HEK293 (cell line): Measurements from ENCODE around the gene IL4I1.

ENCODE experiments used
- CTCF ChIA-PET: fragments of 350-600 bp; formaldehyde crosslinking; extraction: SDS; loops from one replicate; lab custom pipeline; 2021; ENCODE audit warnings: antibody characterized with exemption; lab: Yijun Ruan, JAX
- POLR2A ChIA-PET: fragments of 300-600 bp; formaldehyde crosslinking; extraction: SDS; loops from one replicate; lab custom pipeline; 2020; ENCODE audit warnings: antibody characterized with exemption, inconsistent platforms; lab: Yijun Ruan, JAX
- H3K27ac ChIP-seq: fragments of 200-500 bp; sonication (Bioruptor generic); 2 replicates; pipeline ENCODE4 v1.5.1; 2014; ENCODE audit warnings: low read depth, low read length, control low read depth, inconsistent platforms; ENCODE audit errors: extremely low read depth
- H3K36me3 ChIP-seq, 2 experiments: fragments of 200-500 bp in 1 of 2; sonication (Bioruptor generic) in 1 of 2; 1 replicate in 1 of 2; 2 replicates in 1 of 2; pipeline ENCODE4 v1.5.1; 2014 to 2017; ENCODE audit warnings: inconsistent platforms in 2 of 2, low read length in 2 of 2; ENCODE audit not compliant: control insufficient read depth in 2 of 2, insufficient read depth in 1 of 2
- H3K4me1 ChIP-seq: fragments of 200-500 bp; sonication (Bioruptor generic); 2 replicates; pipeline ENCODE4 v1.5.1; 2014; ENCODE audit warnings: mild to moderate bottlenecking, low read length, inconsistent platforms; ENCODE audit not compliant: control insufficient read depth, insufficient read depth
- H3K4me3 ChIP-seq: 2 replicates; pipeline ENCODE4 v1.5.1; 2011; ENCODE audit warnings: low read depth, mild to moderate bottlenecking, control low read depth, low read length, moderate library complexity
- H3K9me3 ChIP-seq: fragments of 200-500 bp; sonication (Bioruptor generic); 2 replicates; pipeline ENCODE4 v1.5.1; 2014; ENCODE audit warnings: low read depth, low read length, inconsistent platforms; ENCODE audit not compliant: control insufficient read depth, insufficient read depth
- EGR2 ChIP-seq: fragments of 450-650 bp; formaldehyde crosslinking; IDR thresholded peaks from 2 replicates; pipeline ENCODE4 v1.5.1; 2016; ENCODE audit warnings: low read depth, missing biosample characterization, missing genetic modification characterization
- HOXC10 ChIP-seq: sonication (generic); formaldehyde crosslinking; IDR thresholded peaks from 2 replicates; pipeline ENCODE4 v1.8.1; 2023; ENCODE audit warnings: mild to moderate bottlenecking, missing genetic modification reagents
- IKZF3 ChIP-seq: fragments of 450-650 bp; IDR thresholded peaks from 2 replicates; pipeline ENCODE4 v1.5.0; 2018; ENCODE audit warnings: missing biosample characterization, mild to moderate bottlenecking, missing genetic modification characterization, moderate library complexity
- SALL2 ChIP-seq: fragments of 450-650 bp; formaldehyde crosslinking; IDR thresholded peaks from 2 replicates; pipeline ENCODE4 v1.5.0; 2017; ENCODE audit warnings: missing biosample characterization, mild to moderate bottlenecking, missing genetic modification characterization, borderline replicate concordance
- SP2 ChIP-seq: fragments of 450-650 bp; formaldehyde crosslinking; IDR thresholded peaks from 2 replicates; pipeline ENCODE4 v1.5.1; 2016; ENCODE audit warnings: missing biosample characterization, missing genetic modification characterization
- YY2 ChIP-seq: fragments of 450-650 bp; formaldehyde crosslinking; IDR thresholded peaks from 2 replicates; pipeline ENCODE4 v1.5.1; 2016; ENCODE audit warnings: missing biosample characterization, missing genetic modification characterization
- ZNF169 ChIP-seq: fragments of 450-650 bp; formaldehyde crosslinking; IDR thresholded peaks from 2 replicates; pipeline ENCODE4 v1.5.1; 2016; ENCODE audit warnings: missing biosample characterization, missing genetic modification characterization
- ZNF521 ChIP-seq: fragments of 450-650 bp; formaldehyde crosslinking; IDR thresholded peaks from 2 replicates; pipeline ENCODE4 v1.5.1; 2017; ENCODE audit warnings: missing biosample characterization, mild to moderate bottlenecking, missing genetic modification characterization
- ZNF530 ChIP-seq: fragments of 450-650 bp; formaldehyde crosslinking; IDR thresholded peaks from 2 replicates; pipeline ENCODE4 v1.5.1; 2016; ENCODE audit warnings: low read depth, missing biosample characterization, missing genetic modification characterization
- ZNF571 ChIP-seq: fragments of 450-650 bp; formaldehyde crosslinking; IDR thresholded peaks from 2 replicates; pipeline ENCODE4 v1.5.0; 2017; ENCODE audit warnings: missing biosample characterization, missing genetic modification characterization
- ZNF670 ChIP-seq: fragments of 450-650 bp; formaldehyde crosslinking; IDR thresholded peaks from 2 replicates; pipeline ENCODE4 v1.5.1; 2016; ENCODE audit warnings: missing biosample characterization, missing genetic modification characterization, low read depth
- ZNF785 ChIP-seq: fragments of 450-650 bp; formaldehyde crosslinking; IDR thresholded peaks from 2 replicates; pipeline ENCODE4 v1.5.1; 2016; ENCODE audit warnings: missing biosample characterization, missing genetic modification characterization
- ZNF791 ChIP-seq: fragments of 450-650 bp; formaldehyde crosslinking; IDR thresholded peaks from 2 replicates; pipeline ENCODE4 v1.5.1; 2016; ENCODE audit warnings: missing biosample characterization, missing genetic modification characterization
- ZSCAN23 ChIP-seq: fragments of 450-650 bp; formaldehyde crosslinking; IDR thresholded peaks from 2 replicates; pipeline ENCODE4 v1.5.1; 2016; ENCODE audit warnings: missing biosample characterization, missing genetic modification characterization
- TF ChIP-seq, protein P1 (sequence below): IDR thresholded peaks from 2 replicates; pipeline ENCODE4 v1.6.1; 2011; ENCODE audit warnings: mild to moderate bottlenecking, low read depth, low read length, borderline replicate concordance
- TF ChIP-seq, protein P2 (sequence below): fragments of 450-650 bp; formaldehyde crosslinking; IDR thresholded peaks from 2 replicates; pipeline ENCODE4 v1.5.1; 2017; ENCODE audit warnings: missing biosample characterization, missing genetic modification characterization
- TF ChIP-seq, protein P3 (sequence below): fragments of 450-650 bp; formaldehyde crosslinking; IDR thresholded peaks from 2 replicates; pipeline ENCODE4 v1.5.1; 2017; ENCODE audit warnings: missing biosample characterization, missing genetic modification characterization
- TF ChIP-seq, protein P4 (sequence below): fragments of 450-650 bp; formaldehyde crosslinking; IDR thresholded peaks from 2 replicates; pipeline ENCODE4 v1.5.1; 2016; ENCODE audit warnings: missing biosample characterization, missing genetic modification characterization
- TF ChIP-seq, protein P5 (sequence below): fragments of 450-650 bp; formaldehyde crosslinking; IDR thresholded peaks from 2 replicates; pipeline ENCODE4 v1.5.1; 2016; ENCODE audit warnings: missing biosample characterization, missing genetic modification characterization

Gene IL4I1

GRCh38 chr19:49881672-49882394 is 14.9 kb downstream of the IL4I1 start:
- Histone ChIP-seq H3K9me3 (no peaks in the 10 kb centered on the region), H3K36me3 (peaks cover 13 to 62% of the 10 kb centered on the region in 2 experiments; a peak in 2 of 3 replicates), H3K27ac (no peak overlapping the region), H3K4me1 (peaks cover 4% of the 10 kb centered on the region), H3K4me3 (no peak overlapping the region)
- POLR2A ChIA-PET: interaction anchor here (0.9 to 1.5 kb wide), 3 partner anchors 8 to 48 kb away, joined by 3 to 12 read pairs (median 6); partner anchors contain the start of gene NUP62
- CTCF ChIA-PET: interaction anchor here (0.7 to 0.8 kb wide), 2 partner anchors 9 to 11 kb away, joined by 3 read pairs; no protein-coding TSS in a partner anchor
- TF ChIP-seq YY2 (tag by site-specific recombination) (no peak), ZNF791 (tag by site-specific recombination) (no peak), IKZF3 (tag by site-specific recombination) (no peak), EGR2 (tag by site-specific recombination) (peak; percentile 25; the same call in 1 of the 2 replicates), SP2 (tag by site-specific recombination) (peak; percentile 45; the same call in 1 of the 2 replicates), ZNF571 (tag by site-specific recombination) (no peak)

GRCh38 chr19:49881186-49881585 is 15.5 kb downstream of the IL4I1 start:
- H3K9me3 ChIP-seq: no peaks in the 10 kb centered on the region
- H3K4me3 ChIP-seq: no peak overlapping the region
- peaks cover 4% of the 10 kb centered on the region for H3K4me1 ChIP-seq
- ChIA-PET CTCF (interaction anchor here (0.6 to 0.8 kb wide), 2 partner anchors 10 to 379 kb away, joined by 3 to 4 read pairs; no protein-coding TSS in a partner anchor), POLR2A (interaction anchor here (0.9 to 1.5 kb wide), 5 partner anchors 9 to 49 kb away, joined by 3 to 12 read pairs (median 4); partner anchors contain the start of gene NUP62)
- peaks cover 13 to 62% of the 10 kb centered on the region in 2 experiments; a peak in 2 of 3 replicates for H3K36me3 ChIP-seq
- H3K27ac ChIP-seq: no peak overlapping the region
- TF ChIP-seq, protein P1, sequence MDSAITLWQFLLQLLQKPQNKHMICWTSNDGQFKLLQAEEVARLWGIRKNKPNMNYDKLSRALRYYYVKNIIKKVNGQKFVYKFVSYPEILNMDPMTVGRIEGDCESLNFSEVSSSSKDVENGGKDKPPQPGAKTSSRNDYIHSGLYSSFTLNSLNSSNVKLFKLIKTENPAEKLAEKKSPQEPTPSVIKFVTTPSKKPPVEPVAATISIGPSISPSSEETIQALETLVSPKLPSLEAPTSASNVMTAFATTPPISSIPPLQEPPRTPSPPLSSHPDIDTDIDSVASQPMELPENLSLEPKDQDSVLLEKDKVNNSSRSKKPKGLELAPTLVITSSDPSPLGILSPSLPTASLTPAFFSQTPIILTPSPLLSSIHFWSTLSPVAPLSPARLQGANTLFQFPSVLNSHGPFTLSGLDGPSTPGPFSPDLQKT: no peak
- TF ChIP-seq, protein P2, sequence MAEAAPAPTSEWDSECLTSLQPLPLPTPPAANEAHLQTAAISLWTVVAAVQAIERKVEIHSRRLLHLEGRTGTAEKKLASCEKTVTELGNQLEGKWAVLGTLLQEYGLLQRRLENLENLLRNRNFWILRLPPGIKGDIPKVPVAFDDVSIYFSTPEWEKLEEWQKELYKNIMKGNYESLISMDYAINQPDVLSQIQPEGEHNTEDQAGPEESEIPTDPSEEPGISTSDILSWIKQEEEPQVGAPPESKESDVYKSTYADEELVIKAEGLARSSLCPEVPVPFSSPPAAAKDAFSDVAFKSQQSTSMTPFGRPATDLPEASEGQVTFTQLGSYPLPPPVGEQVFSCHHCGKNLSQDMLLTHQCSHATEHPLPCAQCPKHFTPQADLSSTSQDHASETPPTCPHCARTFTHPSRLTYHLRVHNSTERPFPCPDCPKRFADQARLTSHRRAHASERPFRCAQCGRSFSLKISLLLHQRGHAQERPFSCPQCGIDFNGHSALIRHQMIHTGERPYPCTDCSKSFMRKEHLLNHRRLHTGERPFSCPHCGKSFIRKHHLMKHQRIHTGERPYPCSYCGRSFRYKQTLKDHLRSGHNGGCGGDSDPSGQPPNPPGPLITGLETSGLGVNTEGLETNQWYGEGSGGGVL (tag by site-specific recombination): no peak
- no peak for TF ChIP-seq ZNF169
- TF ChIP-seq, protein P3, sequence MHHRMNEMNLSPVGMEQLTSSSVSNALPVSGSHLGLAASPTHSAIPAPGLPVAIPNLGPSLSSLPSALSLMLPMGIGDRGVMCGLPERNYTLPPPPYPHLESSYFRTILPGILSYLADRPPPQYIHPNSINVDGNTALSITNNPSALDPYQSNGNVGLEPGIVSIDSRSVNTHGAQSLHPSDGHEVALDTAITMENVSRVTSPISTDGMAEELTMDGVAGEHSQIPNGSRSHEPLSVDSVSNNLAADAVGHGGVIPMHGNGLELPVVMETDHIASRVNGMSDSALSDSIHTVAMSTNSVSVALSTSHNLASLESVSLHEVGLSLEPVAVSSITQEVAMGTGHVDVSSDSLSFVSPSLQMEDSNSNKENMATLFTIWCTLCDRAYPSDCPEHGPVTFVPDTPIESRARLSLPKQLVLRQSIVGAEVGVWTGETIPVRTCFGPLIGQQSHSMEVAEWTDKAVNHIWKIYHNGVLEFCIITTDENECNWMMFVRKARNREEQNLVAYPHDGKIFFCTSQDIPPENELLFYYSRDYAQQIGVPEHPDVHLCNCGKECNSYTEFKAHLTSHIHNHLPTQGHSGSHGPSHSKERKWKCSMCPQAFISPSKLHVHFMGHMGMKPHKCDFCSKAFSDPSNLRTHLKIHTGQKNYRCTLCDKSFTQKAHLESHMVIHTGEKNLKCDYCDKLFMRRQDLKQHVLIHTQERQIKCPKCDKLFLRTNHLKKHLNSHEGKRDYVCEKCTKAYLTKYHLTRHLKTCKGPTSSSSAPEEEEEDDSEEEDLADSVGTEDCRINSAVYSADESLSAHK (tag by site-specific recombination): no peak
- TF ChIP-seq ZSCAN23 (tag by site-specific recombination): no peak
- TF ChIP-seq, protein P4, sequence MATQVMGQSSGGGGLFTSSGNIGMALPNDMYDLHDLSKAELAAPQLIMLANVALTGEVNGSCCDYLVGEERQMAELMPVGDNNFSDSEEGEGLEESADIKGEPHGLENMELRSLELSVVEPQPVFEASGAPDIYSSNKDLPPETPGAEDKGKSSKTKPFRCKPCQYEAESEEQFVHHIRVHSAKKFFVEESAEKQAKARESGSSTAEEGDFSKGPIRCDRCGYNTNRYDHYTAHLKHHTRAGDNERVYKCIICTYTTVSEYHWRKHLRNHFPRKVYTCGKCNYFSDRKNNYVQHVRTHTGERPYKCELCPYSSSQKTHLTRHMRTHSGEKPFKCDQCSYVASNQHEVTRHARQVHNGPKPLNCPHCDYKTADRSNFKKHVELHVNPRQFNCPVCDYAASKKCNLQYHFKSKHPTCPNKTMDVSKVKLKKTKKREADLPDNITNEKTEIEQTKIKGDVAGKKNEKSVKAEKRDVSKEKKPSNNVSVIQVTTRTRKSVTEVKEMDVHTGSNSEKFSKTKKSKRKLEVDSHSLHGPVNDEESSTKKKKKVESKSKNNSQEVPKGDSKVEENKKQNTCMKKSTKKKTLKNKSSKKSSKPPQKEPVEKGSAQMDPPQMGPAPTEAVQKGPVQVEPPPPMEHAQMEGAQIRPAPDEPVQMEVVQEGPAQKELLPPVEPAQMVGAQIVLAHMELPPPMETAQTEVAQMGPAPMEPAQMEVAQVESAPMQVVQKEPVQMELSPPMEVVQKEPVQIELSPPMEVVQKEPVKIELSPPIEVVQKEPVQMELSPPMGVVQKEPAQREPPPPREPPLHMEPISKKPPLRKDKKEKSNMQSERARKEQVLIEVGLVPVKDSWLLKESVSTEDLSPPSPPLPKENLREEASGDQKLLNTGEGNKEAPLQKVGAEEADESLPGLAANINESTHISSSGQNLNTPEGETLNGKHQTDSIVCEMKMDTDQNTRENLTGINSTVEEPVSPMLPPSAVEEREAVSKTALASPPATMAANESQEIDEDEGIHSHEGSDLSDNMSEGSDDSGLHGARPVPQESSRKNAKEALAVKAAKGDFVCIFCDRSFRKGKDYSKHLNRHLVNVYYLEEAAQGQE (tag by site-specific recombination): no peak
- TF ChIP-seq, protein P5, sequence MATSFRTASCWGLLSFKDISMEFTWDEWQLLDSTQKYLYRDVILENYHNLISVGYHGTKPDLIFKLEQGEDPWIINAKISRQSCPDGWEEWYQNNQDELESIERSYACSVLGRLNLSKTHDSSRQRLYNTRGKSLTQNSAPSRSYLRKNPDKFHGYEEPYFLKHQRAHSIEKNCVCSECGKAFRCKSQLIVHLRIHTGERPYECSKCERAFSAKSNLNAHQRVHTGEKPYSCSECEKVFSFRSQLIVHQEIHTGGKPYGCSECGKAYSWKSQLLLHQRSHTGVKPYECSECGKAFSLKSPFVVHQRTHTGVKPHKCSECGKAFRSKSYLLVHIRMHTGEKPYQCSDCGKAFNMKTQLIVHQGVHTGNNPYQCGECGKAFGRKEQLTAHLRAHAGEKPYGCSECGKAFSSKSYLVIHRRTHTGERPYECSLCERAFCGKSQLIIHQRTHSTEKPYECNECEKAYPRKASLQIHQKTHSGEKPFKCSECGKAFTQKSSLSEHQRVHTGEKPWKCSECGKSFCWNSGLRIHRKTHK (tag by site-specific recombination): no peak
- TF ChIP-seq ZNF521 (tag by site-specific recombination): no peak
- no peak for TF ChIP-seq ZNF785 (tag by site-specific recombination)
- no peak for TF ChIP-seq ZNF530 (tag by site-specific recombination)
- TF ChIP-seq ZNF670 (tag by site-specific recombination): no peak
- TF ChIP-seq HOXC10 (CRISPR knock-in tag): no peak
- TF ChIP-seq SALL2 (tag by site-specific recombination): no peak
